ENCODE measurements around the gene NUDT4.

NUDT4 gene

DNA sequence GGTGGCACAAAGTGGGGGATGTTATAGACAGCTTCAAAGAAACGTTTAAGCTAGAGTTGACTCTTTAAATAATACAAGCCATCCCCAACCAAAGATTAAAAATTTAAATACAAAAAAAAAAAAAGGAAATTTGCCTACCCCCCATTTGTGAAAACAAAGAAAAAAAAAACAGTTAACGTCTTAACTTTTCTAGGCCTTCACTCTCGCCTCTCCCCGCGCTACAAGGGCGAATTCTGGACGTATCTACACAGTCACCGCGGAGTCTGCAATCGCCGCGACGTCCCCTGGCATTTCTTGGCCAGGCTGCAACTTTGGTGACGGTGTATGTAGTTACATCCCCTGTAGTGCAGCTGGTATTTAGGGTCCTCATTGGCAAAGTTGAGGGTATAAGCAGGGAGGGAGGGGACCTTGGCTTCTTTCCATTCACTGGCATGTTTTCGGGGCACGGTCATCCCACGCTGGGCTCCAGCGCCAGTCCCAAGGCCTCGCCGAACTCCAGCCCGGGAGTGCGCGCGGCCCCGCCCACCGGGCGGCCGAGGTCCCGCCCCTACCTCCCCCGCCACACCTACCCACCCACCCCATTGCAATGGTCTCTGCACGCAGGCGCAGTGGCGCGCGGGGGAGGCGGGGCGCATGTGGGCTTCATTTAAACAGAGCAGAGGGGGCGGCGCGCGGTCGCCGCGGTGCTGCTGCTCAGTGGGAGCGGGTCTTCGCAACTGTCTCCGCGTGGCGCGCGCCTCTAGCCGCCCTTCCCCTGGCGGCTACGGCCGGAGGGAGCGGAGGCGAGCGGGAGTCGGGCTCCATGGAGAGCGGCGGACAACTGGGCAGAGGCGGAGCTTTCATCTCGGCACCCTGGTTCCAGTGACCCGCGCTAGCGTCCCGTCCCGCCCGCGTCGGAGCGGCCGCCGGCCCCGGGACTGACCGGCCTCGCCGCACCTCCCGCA, at the start of gene NUDT4:
NUDT4 (plus strand) TSS at position 674 of the 944 bp plus-strand sequence. CDS start 398 bp downstream, outside the sequence.
- in situ Hi-C loops (cut with MboI; ENCODE audit: low sequenced_read_pairs) = loop anchor here (25.0 kb wide), 1 partner anchor 265 kb away; no protein-coding TSS in a partner anchor

DNA sequence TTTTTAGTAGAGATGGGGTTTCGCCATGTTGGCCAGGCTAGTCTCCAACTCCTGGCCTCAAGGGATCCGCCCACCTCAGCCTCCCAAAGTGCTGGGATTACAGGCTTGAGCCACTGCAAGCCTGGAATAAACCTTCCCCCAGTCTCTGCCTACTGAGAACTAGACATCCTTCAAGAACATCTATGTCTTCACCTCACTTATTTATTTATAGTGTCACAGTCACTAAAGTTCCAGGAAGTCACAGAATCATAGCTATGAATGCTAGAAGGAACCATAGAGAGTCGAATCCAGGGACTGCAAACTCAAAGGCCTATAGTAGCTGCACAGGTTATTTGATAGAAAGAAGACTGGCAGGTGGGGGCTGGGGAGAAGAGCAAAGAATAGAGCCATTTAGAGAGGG, 44.7 kb upstream of the NUDT4 start:
- in situ Hi-C loops (cut with MboI; ENCODE audit: low sequenced_read_pairs) = no loop called here

DNA sequence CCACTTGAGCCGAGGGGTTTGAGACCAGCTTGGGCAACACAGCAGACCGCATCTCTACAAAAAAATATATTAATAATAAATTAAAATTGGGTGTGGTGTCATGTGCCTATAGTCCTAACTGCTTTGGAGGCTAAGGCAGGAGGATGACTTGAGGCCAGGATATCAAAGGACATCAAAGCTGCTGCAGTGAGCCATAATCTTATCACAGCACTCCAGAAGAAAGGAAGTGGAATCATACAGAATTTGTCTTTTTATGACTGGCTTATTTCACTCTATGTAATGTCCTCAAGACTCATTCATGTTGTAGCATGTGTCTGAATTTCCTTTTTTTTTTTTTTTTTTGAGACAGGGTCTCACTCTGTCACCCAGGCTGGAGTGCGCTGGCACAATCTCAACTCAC, 43.9 kb upstream of the NUDT4 start:
- in situ Hi-C loops (cut with MboI; ENCODE audit: low sequenced_read_pairs) = no loop called here

DNA sequence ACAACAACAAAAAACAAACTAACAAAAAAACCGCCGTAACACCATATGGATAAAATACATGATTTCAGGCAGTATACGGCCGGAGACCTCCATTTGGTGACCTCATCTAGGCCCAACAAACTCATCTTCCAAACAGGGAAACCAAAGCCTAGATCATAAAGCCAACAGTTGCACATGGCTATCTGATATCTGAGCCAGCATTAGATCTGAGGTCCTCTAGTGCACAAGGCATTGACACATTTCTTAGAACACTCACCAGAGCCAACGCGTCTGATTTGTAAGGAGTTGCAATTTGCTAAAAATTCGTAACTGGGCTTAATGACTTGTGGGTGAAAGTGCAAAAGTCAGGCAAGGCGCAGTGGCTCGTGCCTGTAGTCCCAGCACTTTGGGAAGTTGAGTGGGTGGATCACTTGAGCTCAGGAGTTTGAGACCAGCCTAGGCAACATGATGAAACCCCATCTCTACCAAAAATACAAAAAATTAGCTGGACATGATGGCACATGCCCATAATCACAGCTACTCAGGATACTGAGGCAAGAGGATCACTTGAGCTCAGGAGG, 42.0 kb upstream of the NUDT4 start:
- in situ Hi-C loops (cut with MboI; ENCODE audit: low sequenced_read_pairs) = no loop called here

DNA sequence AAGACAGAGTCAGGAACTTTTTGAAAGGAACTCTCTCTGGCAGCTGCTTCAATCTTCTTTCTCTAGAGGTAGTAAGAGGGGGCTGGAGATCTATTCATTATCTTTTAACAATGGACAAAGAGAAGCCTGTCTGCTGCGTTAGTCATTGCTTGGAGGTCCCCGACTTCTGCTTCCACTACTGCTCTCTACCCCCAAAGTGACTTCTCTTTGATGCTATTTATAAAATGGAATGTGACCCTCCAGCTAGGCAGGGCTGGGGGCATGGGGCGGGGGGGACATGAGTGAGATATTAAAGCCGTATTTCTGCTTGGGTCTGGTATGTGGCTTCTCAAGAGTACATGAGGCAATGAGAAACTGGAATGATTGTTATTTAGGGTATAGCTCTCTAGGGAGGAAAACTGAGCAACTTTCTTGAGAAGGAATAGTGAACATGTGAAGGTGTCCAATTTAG, 41.4 kb upstream of the NUDT4 start:
- in situ Hi-C loops (cut with MboI; ENCODE audit: low sequenced_read_pairs) = no loop called here

DNA sequence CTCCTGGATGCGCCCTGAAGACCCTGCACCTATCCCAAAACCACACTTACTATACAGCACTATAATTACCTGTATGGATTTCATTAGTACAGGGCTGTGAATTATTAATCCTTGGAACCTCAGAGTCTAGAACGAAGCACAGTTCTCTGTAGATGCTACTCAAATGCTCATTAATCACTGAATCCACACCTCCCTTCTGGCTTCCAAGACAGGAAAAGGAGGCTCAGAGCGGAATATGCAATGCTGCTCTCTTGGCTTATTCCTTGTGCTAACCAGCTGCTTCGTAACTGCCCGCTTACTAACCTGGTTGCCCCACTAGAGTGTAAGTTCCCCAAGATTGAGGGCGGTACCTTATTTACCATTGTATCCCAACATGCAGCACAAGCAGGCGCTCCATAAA, 39.1 kb upstream of the NUDT4 start:
- in situ Hi-C loops (cut with MboI; ENCODE audit: low sequenced_read_pairs) = no loop called here

DNA sequence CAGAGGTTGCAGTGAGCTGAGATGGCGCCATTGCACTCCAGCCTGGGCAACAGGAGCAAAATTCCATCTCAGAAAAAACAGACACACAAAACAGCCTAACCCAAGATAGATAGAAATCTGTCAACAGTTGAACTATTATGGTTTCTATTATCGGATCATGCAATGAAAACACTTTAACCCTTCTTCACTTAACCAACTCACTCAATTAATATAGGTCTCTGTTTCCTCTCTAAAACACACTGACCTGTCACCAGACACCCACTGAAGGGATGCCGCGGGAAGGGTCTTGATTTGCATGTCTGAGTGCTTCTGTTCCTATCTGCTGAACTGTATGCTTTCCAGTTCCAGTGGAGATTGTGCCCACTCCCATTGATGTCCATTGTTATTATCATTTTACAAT, 38.0 kb upstream of the NUDT4 start:
- in situ Hi-C loops (cut with MboI; ENCODE audit: low sequenced_read_pairs) = no loop called here

DNA sequence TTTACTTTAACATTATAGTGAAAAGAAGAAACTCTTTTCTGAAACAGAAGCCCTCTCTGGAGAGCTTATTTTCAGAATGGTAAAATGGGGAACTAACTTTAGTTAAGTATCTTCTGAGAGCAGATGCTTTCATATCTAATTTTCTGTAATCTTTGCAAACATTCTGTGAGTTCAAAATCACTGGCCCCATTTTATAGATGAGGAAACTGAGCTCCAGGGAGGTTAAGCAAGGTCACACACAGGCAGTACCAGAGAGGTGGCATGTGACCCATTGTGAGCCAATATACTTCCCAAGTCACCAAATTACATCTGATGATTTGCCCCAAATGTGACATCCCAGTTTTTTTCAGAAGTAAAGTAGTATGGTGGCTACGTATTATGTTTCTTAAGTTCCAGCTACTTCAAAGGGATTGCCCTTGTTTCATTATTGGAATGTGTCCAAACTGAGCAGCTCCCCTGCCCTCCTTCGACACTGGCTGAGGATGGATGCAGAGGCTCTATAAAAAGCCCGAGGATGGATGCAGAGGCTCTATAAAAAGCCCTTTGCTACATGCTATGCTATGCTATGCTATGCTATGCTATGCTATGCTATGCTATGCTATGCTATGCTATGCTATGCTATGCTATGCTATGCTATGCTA, 36.2 kb upstream of the NUDT4 start:
- in situ Hi-C loops (cut with MboI; ENCODE audit: low sequenced_read_pairs) = no loop called here

DNA sequence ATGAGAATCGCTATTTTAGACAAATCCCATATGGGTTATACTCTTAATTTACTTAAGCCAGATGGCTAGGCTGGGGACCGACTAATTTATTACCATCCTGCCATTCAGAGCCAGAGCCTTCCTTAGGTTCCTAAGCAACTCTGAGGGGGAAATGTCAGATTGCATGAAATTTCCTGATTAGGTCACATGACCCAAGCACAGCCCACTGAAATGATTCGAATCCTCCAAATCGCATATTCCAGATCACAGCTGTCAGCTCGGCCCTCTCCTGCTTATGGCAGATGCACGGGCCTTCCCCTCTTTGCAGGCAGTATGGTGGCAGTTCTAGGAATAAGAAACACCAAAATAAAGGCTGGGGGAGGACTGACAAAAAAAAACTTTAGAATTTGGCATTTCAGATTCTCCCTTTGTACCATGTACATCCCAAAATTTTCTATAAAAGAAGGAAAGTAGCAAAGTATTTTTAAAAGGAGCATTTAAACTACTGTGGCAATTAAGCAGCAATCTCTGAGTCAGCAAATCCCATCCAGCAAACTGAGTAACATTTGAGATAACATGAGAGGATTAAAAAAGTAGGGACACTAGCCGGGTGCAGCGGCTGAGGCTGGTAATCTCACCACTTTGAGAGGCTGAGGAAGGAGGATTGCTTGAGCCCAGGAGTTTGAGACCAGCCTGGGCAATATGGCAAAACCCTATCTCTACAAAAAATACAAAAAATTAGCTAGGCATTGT, 30.5 kb upstream of the NUDT4 start:
- in situ Hi-C loops (cut with MboI; ENCODE audit: low sequenced_read_pairs) = no loop called here

DNA sequence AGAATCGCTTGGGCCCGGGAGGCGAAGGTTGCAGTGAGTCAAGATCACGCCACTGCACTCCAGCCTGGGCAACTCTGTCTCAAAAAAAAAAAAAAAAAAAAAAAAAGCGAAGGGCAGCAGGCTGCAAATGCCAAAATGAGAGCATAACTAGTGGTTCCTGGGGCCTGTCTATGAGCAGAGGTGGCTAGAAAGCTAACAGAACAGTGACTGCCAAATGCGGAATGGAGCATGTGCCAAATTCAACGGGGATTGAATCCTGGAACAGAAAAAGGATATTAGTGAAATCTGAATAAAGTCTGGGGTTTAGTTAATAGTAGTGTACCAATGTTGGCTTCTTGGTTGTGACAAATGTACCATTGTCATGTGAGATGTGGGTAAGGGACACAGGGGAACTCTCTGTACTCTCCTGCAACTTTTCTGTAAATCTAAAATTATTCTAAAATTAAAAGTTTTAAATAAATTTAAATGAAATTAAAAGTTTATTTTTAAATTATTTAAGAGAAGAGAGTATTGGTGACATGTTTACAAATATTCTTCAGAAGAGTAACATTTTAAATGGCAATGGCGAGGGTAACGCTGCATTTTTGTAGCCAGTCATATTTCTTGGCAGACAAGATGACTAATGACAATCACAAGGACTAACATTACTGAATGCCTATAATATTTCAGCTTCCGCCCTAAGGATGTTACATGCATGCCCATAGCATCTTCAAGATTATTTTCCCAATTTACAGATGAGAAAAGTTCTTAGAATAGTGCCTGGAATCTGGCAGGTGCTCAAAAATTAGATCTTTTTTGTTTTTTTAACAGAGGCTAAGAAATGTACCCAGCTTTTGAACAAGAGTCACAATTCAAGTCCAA, 28.9 kb upstream of the NUDT4 start:
- in situ Hi-C loops (cut with MboI; ENCODE audit: low sequenced_read_pairs) = no loop called here

DNA sequence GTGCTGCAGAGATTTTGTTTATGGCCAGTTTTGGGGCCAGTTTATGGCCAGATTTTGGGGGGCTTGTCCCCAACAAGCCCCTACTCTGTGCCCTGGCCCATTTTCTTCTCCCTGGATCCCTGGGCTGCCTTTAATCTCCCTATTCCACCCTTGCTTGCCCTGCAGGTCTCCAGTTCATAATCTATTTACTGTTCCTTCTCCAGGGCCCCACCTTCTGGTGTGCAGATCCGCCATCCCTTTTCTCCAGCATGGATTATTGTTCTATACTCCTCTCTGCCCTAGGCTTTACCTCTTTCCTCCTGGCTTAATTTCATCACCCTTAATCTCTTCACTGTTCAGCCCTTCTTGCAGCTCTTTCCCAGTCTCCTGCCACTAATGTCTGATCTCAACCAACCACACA, 26.0 kb upstream of the NUDT4 start:
- in situ Hi-C loops (cut with MboI; ENCODE audit: low sequenced_read_pairs) = no loop called here

DNA sequence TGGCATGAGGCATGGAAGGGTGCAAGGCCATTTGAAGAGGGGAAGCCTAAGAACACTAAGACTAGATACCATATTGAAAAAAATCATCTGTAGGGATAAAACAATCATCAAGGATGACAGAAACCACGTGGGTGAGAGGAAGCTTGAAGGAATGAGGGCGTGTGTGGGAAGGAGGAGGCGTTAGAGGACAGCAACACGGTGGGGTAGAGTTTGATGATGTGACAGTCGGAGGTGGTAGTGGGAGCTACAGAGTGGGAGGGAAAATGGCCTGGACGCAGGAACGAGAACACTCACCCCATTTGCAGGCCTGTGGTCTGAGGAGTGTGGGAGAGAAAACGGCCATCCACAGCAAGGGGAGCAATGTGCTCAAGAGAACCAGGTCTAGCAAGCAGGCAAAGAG, 25.4 kb upstream of the NUDT4 start:
- in situ Hi-C loops (cut with MboI; ENCODE audit: low sequenced_read_pairs) = no loop called here

DNA sequence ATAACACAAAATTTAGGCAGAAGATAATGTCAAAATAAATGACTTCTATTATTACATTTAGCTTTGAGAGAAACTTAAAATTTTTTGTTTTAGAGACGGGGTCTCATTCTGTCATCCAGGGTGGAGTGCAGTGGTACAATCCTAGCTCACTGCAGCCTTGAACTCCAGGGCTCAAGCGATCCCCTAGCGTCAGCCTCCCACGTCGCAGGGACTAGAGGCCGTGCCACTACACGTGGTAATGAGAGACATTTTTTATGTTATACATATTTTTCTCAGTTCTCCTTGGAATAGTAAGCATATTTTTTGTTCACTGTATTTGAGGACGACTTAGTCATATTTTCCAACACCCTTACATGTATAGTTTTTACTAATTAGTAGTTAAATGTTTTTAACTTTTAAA, 21.5 kb upstream of the NUDT4 start:
- in situ Hi-C loops (cut with MboI; ENCODE audit: low sequenced_read_pairs) = no loop called here

DNA sequence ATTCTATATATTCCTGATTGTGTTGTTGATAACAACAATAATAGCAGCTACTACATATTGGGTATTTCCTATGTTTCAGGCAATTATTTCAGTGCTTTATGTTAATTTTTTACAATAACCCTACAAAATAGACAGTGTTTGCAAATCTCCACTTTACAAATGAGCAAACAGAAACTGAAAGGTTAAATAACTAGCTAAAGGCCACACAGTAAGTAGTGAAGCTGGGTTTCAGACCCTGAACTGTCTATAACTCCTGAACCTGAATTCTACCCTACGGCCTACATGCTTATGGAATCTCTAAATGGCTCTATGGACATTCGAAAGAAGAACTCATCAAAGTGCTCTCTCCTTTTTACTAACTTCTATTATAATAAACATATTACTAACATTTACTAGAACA, 19.7 kb upstream of the NUDT4 start:
- in situ Hi-C loops (cut with MboI; ENCODE audit: low sequenced_read_pairs) = no loop called here

DNA sequence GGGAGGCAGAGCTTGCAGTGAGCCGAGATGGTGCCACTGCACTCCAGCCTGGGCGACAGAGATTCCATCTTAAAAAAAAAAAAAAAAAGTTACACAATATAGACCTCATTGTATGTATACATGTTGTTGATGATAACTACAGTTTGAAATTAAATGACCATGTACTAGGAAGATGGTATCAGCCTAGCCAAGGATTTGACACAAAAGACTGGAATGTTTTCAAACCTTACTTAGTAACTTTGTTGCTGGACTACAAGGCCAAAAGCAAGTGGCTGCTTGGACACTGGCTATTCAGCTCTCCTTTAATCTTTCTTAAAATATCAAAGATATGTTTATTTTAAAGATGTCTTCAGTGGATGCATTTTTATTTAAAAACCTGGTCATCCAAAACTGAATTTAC, 18.9 kb upstream of the NUDT4 start:
- in situ Hi-C loops (cut with MboI; ENCODE audit: low sequenced_read_pairs) = no loop called here

DNA sequence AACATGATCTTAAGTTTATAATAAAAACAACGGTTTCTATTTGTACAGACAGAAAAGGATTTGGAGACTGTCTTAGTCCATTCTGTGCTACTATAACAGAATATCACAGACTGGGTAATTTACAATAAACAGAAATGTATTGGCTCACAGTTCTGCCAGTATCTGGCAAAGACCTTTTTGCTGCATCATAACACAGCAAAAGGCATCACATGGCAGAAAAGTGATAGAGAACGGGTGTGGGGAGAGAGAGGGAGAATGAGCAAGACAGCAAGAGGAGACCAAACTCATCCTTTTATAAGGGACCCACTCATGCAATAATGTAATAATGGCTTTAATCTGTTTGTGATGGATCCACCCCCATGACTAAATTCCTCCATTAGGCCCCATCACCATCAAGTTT, 17.0 kb upstream of the NUDT4 start:
- in situ Hi-C loops (cut with MboI; ENCODE audit: low sequenced_read_pairs) = no loop called here

DNA sequence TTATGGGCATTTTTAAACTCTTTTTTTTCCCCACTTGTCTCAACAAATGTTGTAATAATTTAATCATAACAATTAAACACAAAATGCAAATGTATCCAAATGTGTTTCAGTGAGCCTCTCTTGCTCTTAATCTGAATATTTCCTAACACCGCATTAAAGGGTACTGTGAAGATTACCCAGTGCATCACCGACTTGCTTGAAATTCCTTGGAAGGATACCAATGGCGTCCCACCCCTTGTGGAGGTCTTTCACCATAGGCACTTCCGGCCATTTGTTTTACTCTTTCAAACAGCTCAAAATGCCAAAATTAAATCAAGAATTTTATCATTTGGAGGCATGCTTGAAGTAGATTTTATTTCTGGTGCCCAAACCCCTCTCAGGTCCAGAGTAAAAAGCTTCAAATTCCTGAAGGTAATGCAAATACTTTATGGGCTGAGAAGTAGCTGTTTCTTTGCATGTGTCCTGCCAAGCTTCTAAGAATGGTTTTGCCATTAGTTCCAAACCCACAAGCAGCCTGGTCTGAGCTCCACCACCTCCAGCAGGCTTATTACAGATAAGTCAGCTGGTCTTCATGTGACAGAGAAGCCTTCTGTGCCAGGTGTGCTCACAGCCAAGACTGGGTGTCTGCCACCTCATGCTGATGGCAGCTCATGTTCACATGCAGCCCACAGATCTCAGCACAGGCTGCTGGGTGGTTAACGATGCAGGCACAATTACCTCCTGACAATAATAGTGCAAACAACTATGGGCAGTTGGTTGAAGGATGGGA, 16.4 kb upstream of the NUDT4 start:
- in situ Hi-C loops (cut with MboI; ENCODE audit: low sequenced_read_pairs) = no loop called here

DNA sequence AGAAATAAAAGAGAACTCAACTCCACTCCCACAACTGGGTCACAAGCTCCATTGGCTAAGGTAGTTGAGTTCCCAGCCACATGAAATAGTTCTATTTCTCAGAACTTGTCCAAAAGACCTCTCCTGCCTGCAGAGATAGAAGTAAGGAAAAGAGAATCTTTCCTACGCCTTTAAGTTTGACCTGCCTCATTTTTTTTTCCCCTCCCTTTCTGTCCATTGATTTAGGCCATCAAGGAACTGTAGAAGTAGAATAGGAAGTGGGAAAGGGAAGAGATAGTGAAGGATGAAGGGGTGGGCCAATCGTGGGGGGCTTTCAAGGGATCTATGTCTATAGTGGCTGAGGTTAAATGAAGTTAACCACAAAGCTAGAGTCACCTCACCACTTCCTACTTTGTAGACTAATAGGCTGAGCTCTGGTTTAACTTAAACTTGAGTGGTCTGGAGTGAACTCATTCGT, 13.9 kb upstream of the NUDT4 start:
- in situ Hi-C loops (cut with MboI; ENCODE audit: low sequenced_read_pairs) = no loop called here

DNA sequence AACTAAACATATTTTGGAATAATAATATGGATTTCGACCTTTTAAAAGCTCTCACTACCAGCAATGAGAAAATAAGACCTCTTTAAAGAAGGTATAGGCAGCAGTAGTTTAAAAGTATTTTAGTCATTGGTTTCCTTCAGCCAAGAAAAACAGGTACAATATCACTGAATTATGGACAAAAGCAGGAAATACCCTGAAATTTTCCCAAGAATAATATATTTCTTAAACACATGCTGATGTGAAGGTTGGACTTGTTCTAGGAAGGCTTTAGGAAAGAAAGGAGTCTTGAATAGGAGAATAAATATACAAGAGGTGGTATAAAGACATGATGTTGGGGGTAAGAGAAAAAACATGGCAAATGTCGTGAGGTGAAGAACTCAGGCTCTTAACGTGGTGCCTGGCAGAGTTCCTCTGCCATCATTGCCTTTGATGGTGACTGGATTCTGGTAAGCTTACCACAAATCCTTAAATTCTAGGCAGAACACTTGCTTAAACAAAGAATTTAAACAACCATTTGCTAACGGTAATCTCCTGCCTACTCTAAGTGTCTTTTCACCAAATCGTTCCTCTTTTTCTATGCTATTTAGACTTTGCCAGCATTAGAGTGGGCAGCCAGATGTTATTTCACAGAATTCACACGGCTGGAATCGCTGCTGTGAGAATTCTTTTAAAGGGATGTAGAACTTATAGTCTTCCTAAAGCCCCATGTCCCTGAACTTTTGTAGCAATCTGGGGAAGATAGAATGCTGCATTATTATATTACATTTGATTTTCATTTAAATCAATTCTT, 11.9 kb upstream of the NUDT4 start:
- in situ Hi-C loops (cut with MboI; ENCODE audit: low sequenced_read_pairs) = no loop called here
